ENCODE measurements around the gene MIA.

MIA gene

DNA sequence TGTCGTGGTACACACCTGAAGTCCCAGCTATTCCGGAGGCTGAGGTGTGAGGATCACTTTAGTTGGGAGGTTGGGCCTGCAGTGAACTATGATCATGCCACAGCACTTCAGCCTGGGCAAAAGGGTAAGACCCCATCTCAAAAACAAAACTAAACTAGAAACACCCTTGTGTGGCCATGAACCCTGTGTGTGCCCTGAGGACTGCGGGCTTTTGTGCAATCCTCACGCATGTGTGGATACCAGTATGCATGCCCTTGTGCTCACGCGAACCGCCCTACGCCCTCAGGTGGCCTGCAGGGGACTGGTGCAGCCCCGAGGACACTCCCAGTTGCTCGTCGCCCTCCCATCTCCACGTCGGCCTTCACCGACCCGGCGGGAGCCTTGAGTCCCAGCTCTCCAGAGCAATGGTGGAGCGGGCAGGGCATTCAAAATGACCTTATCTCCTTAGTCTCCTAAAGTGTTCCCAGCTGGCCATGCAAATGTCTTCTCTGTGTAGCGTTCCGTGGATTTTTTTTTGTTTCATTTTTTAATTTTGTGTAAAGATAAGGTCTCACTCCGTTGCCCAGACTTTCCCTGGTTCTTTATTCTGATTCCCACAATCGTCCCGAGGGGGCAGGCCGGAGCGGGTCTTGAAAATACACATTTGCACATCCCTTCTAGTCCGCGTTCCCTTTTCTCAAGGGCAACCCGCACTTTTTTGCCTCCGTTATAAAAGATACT, 22.8 kb downstream of the MIA start:
- TF ChIP-seq, protein P1, sequence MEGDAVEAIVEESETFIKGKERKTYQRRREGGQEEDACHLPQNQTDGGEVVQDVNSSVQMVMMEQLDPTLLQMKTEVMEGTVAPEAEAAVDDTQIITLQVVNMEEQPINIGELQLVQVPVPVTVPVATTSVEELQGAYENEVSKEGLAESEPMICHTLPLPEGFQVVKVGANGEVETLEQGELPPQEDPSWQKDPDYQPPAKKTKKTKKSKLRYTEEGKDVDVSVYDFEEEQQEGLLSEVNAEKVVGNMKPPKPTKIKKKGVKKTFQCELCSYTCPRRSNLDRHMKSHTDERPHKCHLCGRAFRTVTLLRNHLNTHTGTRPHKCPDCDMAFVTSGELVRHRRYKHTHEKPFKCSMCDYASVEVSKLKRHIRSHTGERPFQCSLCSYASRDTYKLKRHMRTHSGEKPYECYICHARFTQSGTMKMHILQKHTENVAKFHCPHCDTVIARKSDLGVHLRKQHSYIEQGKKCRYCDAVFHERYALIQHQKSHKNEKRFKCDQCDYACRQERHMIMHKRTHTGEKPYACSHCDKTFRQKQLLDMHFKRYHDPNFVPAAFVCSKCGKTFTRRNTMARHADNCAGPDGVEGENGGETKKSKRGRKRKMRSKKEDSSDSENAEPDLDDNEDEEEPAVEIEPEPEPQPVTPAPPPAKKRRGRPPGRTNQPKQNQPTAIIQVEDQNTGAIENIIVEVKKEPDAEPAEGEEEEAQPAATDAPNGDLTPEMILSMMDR (conservative IDR thresholded peaks at IDR 0.05; ENCODE audit: low read depth) = peak; percentile 60
- H3K27ac ChIP-seq = peak overlapping the region; percentile 88
- ChIA-PET CTCF (interaction anchor here (0.6 kb wide), 2 partner anchors 96 to 350 kb away, joined by 3 to 7 read pairs; no protein-coding TSS in a partner anchor), POLR2A (ENCODE audit: low non-redundant PET) (interaction anchor here (1.1 kb wide), 1 partner anchor 20 kb away, joined by 3 read pairs; the partner anchor contains the start of gene RAB4B)
- no peak for DNase-seq (ENCODE audit: low spot score)

DNA sequence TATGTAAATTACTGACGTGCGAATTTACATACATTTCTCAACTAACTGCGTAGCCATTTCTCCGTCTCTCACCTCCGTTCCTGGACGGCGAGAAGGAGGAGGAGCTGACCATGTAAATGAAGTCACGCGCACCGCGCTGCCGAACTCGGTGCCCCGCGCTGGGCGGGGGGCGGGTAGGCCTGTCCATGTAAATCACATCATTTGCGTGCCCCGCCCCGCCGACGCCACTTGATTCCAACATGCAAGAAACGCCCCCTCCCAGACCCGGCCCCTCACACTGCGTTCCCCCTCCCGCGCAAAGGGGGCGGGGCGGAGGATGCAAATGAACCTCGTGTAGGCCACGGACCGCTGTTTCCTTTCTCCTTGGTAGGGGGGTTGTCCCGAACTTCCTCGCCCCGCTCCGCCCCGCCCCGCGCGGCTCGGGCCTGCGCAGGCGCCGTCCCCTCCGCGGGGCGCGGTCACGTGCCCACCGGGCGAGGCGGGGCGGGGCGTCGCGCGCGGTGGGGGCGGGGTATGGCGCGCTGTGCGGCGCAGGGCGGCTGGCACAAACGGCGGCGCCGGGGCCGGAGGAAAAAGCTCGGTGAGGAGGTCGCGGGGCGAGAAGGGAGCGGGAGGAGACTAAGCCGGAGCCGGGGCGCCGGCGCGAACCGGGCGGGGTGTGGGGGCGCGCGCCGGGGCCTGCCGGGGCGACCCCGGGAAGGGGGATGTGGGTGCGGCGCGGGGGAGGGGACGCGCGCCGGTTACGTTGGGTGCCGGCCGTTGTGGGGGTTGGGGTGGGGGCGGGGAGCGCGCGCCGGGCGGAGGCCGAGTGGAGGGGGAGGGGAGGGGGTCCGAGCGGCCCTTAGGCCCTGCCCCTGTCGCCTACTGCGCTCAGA, 23.6 kb downstream of the MIA start, which contains the start of gene EGLN2:
TSS of gene EGLN2 (plus strand) at position 509 of the 875 bp plus-strand sequence. CDS start 1,382 bp downstream, outside the sequence.
- DNase-seq (ENCODE audit: low spot score) = peak; percentile 98
- CTCF ChIA-PET = interaction anchor here (0.6 kb wide), 2 partner anchors 97 to 349 kb away, joined by 3 to 7 read pairs; no protein-coding TSS in a partner anchor
- TF ChIP-seq, protein P1 (conservative IDR thresholded peaks at IDR 0.05; ENCODE audit: low read depth) = no peak

DNA sequence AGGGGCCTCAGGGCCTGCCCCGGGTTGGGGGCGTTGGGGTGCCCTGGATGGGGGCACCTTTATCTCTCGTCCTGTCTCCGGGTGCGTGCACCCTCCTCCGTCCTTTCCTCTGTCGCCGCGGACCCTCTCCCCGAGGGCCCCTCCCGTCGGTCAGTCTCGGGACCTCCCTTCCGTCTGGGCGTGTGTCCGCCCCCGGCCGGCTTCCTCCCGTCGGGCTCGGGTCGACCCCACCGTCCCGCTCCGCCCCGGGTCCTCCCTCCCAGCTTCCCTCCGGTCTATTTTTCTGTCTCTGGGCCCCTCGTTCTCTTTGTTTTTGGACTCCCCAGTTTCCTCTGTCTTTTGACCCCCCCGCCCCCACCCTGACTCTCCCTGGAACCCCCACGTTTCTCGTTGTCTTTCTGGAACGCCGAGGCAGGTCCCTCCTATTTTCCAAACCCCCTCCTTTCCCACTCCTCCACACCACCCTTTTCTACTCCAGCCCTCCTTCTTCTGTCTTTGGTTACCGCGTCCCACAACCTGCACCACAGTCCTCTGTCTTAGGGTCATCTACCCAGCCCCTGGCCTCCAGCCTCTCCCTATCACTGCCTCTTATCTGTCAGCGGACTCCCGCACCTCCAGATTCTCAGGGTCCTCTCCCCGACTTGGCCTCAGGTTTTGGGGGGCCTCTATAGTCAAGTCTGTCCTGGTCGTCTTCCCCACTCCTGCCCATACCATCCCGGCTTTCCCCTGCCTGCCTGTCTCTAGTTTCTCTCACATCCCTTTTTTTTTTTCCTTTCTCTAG, 24.4 kb downstream of the MIA start:
- no peak for DNase-seq (ENCODE audit: low spot score)
- peak overlapping the region; percentile 88 for H3K27ac ChIP-seq
- CTCF ChIA-PET = no interaction called here
- TF ChIP-seq, protein P1 (conservative IDR thresholded peaks at IDR 0.05; ENCODE audit: low read depth) = no peak
- POLR2A ChIA-PET (ENCODE audit: low non-redundant PET) = no interaction called here

More for the DNA sequence above, 23.6 kb downstream of the MIA start, which contains the start of gene EGLN2:
- POLR2A ChIA-PET (ENCODE audit: low non-redundant PET) = interaction anchor here (1.1 kb wide), 1 partner anchor 21 kb away, joined by 3 read pairs; the partner anchor contains the start of gene RAB4B
- peak within 1 kb of the TSS; percentile 88 for H3K27ac ChIP-seq

DNA sequence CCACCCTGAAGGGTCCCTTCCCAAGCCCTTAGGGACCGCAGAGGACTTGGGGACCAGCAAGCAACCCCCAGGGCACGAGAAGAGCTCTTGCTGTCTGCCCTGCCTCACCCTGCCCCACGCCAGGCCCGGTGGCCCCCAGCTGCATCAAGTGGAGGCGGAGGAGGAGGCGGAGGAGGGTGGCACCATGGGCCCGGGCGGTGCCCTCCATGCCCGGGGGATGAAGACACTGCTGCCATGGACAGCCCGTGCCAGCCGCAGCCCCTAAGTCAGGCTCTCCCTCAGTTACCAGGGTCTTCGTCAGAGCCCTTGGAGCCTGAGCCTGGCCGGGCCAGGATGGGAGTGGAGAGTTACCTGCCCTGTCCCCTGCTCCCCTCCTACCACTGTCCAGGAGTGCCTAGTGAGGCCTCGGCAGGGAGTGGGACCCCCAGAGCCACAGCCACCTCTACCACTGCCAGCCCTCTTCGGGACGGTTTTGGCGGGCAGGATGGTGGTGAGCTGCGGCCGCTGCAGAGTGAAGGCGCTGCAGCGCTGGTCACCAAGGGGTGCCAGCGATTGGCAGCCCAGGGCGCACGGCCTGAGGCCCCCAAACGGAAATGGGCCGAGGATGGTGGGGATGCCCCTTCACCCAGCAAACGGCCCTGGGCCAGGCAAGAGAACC, 25.1 kb downstream of the MIA start:
- no peak for DNase-seq (ENCODE audit: low spot score)
- TF ChIP-seq, protein P1 (conservative IDR thresholded peaks at IDR 0.05; ENCODE audit: low read depth) = no peak
- ChIA-PET CTCF (interaction anchor here (0.6 kb wide), 1 partner anchor 367 kb away, joined by 4 read pairs; no protein-coding TSS in a partner anchor), POLR2A (ENCODE audit: low non-redundant PET) (no interaction called here)
- H3K27ac ChIP-seq = peak overlapping the region; percentile 88

DNA sequence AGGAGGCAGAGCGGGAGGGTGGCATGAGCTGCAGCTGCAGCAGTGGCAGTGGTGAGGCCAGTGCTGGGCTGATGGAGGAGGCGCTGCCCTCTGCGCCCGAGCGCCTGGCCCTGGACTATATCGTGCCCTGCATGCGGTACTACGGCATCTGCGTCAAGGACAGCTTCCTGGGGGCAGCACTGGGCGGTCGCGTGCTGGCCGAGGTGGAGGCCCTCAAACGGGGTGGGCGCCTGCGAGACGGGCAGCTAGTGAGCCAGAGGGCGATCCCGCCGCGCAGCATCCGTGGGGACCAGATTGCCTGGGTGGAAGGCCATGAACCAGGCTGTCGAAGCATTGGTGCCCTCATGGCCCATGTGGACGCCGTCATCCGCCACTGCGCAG, 25.7 kb downstream of the MIA start:
- CTCF ChIA-PET = interaction anchor here (0.6 to 0.8 kb wide), 2 partner anchors 90 to 368 kb away, joined by 3 to 4 read pairs; no protein-coding TSS in a partner anchor
- no peak for DNase-seq (ENCODE audit: low spot score)
- TF ChIP-seq, protein P1 (conservative IDR thresholded peaks at IDR 0.05; ENCODE audit: low read depth) = no peak
- POLR2A ChIA-PET (ENCODE audit: low non-redundant PET) = no interaction called here
- peak overlapping the region; percentile 88 for H3K27ac ChIP-seq

All from RWPE1 (cell line).